GM18870 (cell line): ENCODE measurements around the gene VARS1.

Source experiments
- ATAC-seq: cut with Tn5 transposase; IDR thresholded peaks from one replicate; pipeline ENCODE4 v1.9.1; 2021; ENCODE audit warnings: moderate library complexity; ENCODE audit not compliant: unreplicated experiment

Gene VARS1

GRCh38 chr6:31749301-31750036, 46.1 kb downstream of the VARS1 start:
- no peak for ATAC-seq
